H9 (cell line): Measurements from ENCODE around the gene BRI3BP. TPM values are rescaled to one million over a fixed set of nuclear protein-coding genes. Genes with fewer than 3 reads are reported as not detected.

Experiments used
- DNase-seq: peaks from one replicate; pipeline ENCODE4 v3.0.0-alpha.2; 2017
- H2AFZ ChIP-seq: one replicate; pipeline ENCODE4 v1.6.1; 2013; ENCODE audit warnings: mild to moderate bottlenecking, low read length, control low read depth, moderate library complexity
- H2AK5ac ChIP-seq: 2 replicates; pipeline ENCODE4 v1.6.1; 2013; ENCODE audit warnings: low read length, control low read depth, mixed read lengths; ENCODE audit not compliant: insufficient read length
- H2BK120ac ChIP-seq: one replicate; pipeline ENCODE4 v1.6.1; 2013; ENCODE audit warnings: low read depth, mild to moderate bottlenecking, low read length, control low read depth, inconsistent platforms; ENCODE audit not compliant: poor library complexity, severe bottlenecking
- H2BK12ac ChIP-seq: 2 replicates; pipeline ENCODE4 v1.6.1; 2013; ENCODE audit warnings: low read length, control low read depth, mixed read lengths, low read depth; ENCODE audit not compliant: insufficient read length
- H2BK15ac ChIP-seq: 2 replicates; pipeline ENCODE4 v1.6.1; 2013; ENCODE audit warnings: low read depth, low read length, control low read depth
- H2BK20ac ChIP-seq: one replicate; pipeline ENCODE4 v1.6.1; 2013; ENCODE audit warnings: low read depth, mild to moderate bottlenecking, low read length, control low read depth, inconsistent platforms; ENCODE audit not compliant: poor library complexity, severe bottlenecking
- H2BK5ac ChIP-seq: 2 replicates; pipeline ENCODE4 v1.6.1; 2013; ENCODE audit warnings: low read length, control low read depth, mixed read lengths; ENCODE audit not compliant: insufficient read length
- H3K14ac ChIP-seq: 2 replicates; pipeline ENCODE4 v1.6.1; 2013; ENCODE audit warnings: low read length, control low read depth; ENCODE audit not compliant: insufficient read depth
- H3K18ac ChIP-seq: 2 replicates; pipeline ENCODE4 v1.6.1; 2013; ENCODE audit warnings: low read depth, mild to moderate bottlenecking, mixed read lengths, low read length, control low read depth; ENCODE audit not compliant: insufficient read length
- H3K23ac ChIP-seq: 2 replicates; pipeline ENCODE4 v1.6.1; 2013; ENCODE audit warnings: low read length, control low read depth, mixed read lengths, low read depth; ENCODE audit not compliant: insufficient read length
- H3K23me2 ChIP-seq: 2 replicates; pipeline ENCODE4 v1.6.1; 2013; ENCODE audit warnings: low read depth, mild to moderate bottlenecking, mixed read lengths, low read length, control low read depth; ENCODE audit not compliant: insufficient read length, poor library complexity, severe bottlenecking
- H3K27ac ChIP-seq: 2 replicates; pipeline ENCODE4 v1.5.1; 2013; ENCODE audit warnings: low read length, control low read depth, mixed read lengths, low read depth; ENCODE audit not compliant: insufficient read length
- H3K27me3 ChIP-seq: 2 replicates; pipeline ENCODE4 v1.6.1; 2013; ENCODE audit warnings: low read length, control low read depth, inconsistent platforms; ENCODE audit not compliant: insufficient read depth
- H3K4ac ChIP-seq: 2 replicates; pipeline ENCODE4 v1.6.1; 2013; ENCODE audit warnings: low read depth, mild to moderate bottlenecking, control low read depth, inconsistent platforms, low read length, moderate library complexity
- H3K4me1 ChIP-seq: 2 replicates; pipeline ENCODE4 v1.6.1; 2013; ENCODE audit warnings: low read length, control low read depth, inconsistent platforms; ENCODE audit not compliant: insufficient read depth
- H3K4me2 ChIP-seq: 2 replicates; pipeline ENCODE4 v1.6.1; 2013; ENCODE audit warnings: low read length, control low read depth, mixed read lengths; ENCODE audit not compliant: insufficient read length, insufficient read depth
- H3K56ac ChIP-seq: 2 replicates; pipeline ENCODE4 v1.6.1; 2013; ENCODE audit warnings: low read depth, mild to moderate bottlenecking, mixed read lengths, low read length, control low read depth; ENCODE audit not compliant: insufficient read length
- H3K79me1 ChIP-seq: 2 replicates; pipeline ENCODE4 v1.6.1; 2013; ENCODE audit warnings: low read depth, mild to moderate bottlenecking, moderate library complexity, low read length, control low read depth, inconsistent platforms; ENCODE audit not compliant: insufficient read depth, poor library complexity, severe bottlenecking
- H3K79me2 ChIP-seq: 2 replicates; pipeline ENCODE4 v1.6.1; 2013; ENCODE audit warnings: low read length, control low read depth, inconsistent platforms; ENCODE audit not compliant: insufficient read depth
- H3K9ac ChIP-seq: 2 replicates; pipeline ENCODE4 v1.6.1; 2013; ENCODE audit warnings: low read length, control low read depth, mixed read lengths; ENCODE audit not compliant: insufficient read length; ENCODE audit errors: extremely low read depth
- H3K9me3 ChIP-seq: one replicate; pipeline ENCODE4 v1.6.1; 2013; ENCODE audit warnings: low read depth, low read length, inconsistent platforms; ENCODE audit not compliant: control insufficient read depth
- H3T11ph ChIP-seq: one replicate; pipeline ENCODE4 v1.6.1; 2013; ENCODE audit warnings: mild to moderate bottlenecking, low read length, control low read depth, inconsistent platforms
- H4K20me1 ChIP-seq: one replicate; pipeline ENCODE4 v1.6.1; 2013; ENCODE audit not compliant: control insufficient read depth, insufficient read length, insufficient read depth
- H4K5ac ChIP-seq: 2 replicates; pipeline ENCODE4 v1.6.1; 2013; ENCODE audit warnings: low read depth, mild to moderate bottlenecking, mixed read lengths, low read length, control low read depth; ENCODE audit not compliant: insufficient read length
- H4K8ac ChIP-seq: replicated peaks from 2 replicates; pipeline ENCODE4 v1.6.1; 2013; ENCODE audit warnings: low read length, control low read depth, mixed read lengths, low read depth; ENCODE audit not compliant: insufficient read length
- H4K91ac ChIP-seq: 2 replicates; pipeline ENCODE4 v1.6.1; 2013; ENCODE audit warnings: low read depth, mild to moderate bottlenecking, moderate library complexity, mixed read lengths, low read length, control low read depth; ENCODE audit not compliant: insufficient read length
- H3K27ac Mint-ChIP-seq, 3 experiments: 2 replicates in 2 of 3; 3 replicates in 1 of 3; pipeline ENCODE4 v1.8.0; 2020 to 2021; ENCODE audit warnings: mixed read lengths in 3 of 3, mild to moderate bottlenecking in 1 of 3, moderate library complexity in 1 of 3
- H3K27me3 Mint-ChIP-seq: 2 replicates; pipeline ENCODE4 v1.8.0; 2021; ENCODE audit warnings: low read depth, mild to moderate bottlenecking, moderate library complexity, mixed read lengths
- H3K36me3 Mint-ChIP-seq, 3 experiments: 2 replicates in 2 of 3; 3 replicates in 1 of 3; pipeline ENCODE4 v1.8.0; 2020 to 2021; ENCODE audit warnings: low read depth in 3 of 3, mixed read lengths in 3 of 3; ENCODE audit not compliant: insufficient read depth in 1 of 3
- H3K4me1 Mint-ChIP-seq, 2 experiments: 2 replicates each; pipeline ENCODE4 v1.8.0; 2020; ENCODE audit warnings: mixed read lengths in 2 of 2
- H3K4me3 Mint-ChIP-seq, 2 experiments: 2 replicates in 1 of 2; 3 replicates in 1 of 2; pipeline ENCODE4 v1.8.0; 2020 to 2021; ENCODE audit warnings: mild to moderate bottlenecking in 2 of 2, mixed read lengths in 2 of 2, moderate library complexity in 1 of 2
- H3K9me3 Mint-ChIP-seq, 2 experiments: 2 replicates in 1 of 2; 3 replicates in 1 of 2; pipeline ENCODE4 v1.8.0; 2020; ENCODE audit warnings: mild to moderate bottlenecking in 2 of 2, mixed read lengths in 2 of 2, moderate library complexity in 1 of 2
- WGBS: extraction: QIAGEN DNeasy Blood & Tissue Kit; methylation state at CpG from one replicate; pipeline ENCODE4 v1.1.7; 2013; ENCODE audit warnings: missing lambda C conversion rate, low lambda C conversion rate, mixed read lengths; ENCODE audit not compliant: insufficient read length; ENCODE audit errors: extremely low coverage; 5-methylcytosine and 5-hydroxymethylcytosine counted together
- total RNA-seq: library from RNA; stranded (reverse); gene quantifications from 2 replicates; pipeline ENCODE4 v1.2.1, GENCODE V29; 2021
- TF ChIP-seq, protein P1 (sequence below): fragments of 200-600 bp; sonication (generic); conservative IDR thresholded peaks from 3 replicates; pipeline ENCODE4 v1.8.0; 2021; ENCODE audit warnings: antibody characterized with exemption, mild to moderate bottlenecking

BRI3BP gene
- total RNA-seq, 1 experiment from 2014 or later, result 10.5 TPM

DNA sequence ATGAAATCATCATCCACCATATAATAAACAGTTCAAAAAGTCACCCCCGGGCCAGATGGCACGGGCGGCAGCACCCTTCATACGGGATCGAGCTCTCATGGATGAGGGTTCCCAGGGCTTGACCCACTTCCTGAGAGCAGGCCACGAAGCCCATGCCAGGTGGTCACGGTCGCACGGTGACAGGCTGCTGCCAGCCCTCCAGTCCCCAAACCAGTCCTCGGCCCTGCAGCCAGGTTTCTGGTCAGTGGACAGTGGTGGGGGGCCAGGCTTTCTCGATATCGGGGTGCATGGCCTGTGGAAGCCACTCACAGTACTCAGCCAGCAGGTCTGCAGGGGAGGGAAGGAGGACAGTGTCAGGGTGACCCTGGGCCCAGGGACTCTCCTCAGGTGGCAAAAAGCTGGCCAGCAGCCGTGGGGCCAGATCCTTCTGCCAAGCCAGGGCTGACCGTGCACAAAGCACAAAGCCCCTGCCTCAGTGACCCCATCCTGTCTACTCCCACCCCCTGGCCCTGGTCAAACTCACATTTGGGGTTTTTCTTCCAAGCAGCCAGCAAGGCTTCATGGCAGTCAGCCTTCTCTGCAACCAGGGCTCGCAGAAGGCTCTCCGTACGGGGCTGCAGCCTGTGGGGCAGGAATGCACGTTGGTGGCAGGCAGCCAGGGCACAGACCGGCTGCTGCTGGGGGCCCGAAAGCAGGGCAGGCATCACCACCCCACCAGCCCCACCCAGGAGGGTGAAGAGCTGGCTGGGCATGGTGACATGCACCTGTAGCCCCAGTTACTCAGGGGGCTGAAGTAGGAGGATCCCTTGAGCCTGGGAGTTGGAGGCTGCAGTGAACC lies 45.7 kb upstream of the BRI3BP start:
- Histone ChIP-seq H3K23me2 (no peaks in the 10 kb centered on the region), H3K79me1 (no peaks in the 10 kb centered on the region), H3K27me3 (no peaks in the 10 kb centered on the region), H3K18ac (no peak overlapping the region), H4K8ac (no peak overlapping the region), H3K23ac (no peak overlapping the region), H2AK5ac (no peak overlapping the region), H3K9ac (no peak overlapping the region), H3K4me2 (no peak overlapping the region), H3K4me1 (no peaks in the 10 kb centered on the region), H4K20me1 (no peaks in the 10 kb centered on the region), H4K91ac (no peak overlapping the region), H2BK5ac (no peak overlapping the region), H3K27ac (no peak overlapping the region), H2BK12ac (no peak overlapping the region), H3K79me2 (no peaks in the 10 kb centered on the region), H3K56ac (no peak overlapping the region), H3K9me3 (no peaks in the 10 kb centered on the region), H4K5ac (no peak overlapping the region), H3T11ph (no peak overlapping the region), H2AFZ (no peak overlapping the region), H3K4ac (no peak overlapping the region), H2BK20ac (no peak overlapping the region), H2BK120ac (no peak overlapping the region), H2BK15ac (no peak overlapping the region), H3K14ac (no peak overlapping the region)
- TF ChIP-seq, protein P1, sequence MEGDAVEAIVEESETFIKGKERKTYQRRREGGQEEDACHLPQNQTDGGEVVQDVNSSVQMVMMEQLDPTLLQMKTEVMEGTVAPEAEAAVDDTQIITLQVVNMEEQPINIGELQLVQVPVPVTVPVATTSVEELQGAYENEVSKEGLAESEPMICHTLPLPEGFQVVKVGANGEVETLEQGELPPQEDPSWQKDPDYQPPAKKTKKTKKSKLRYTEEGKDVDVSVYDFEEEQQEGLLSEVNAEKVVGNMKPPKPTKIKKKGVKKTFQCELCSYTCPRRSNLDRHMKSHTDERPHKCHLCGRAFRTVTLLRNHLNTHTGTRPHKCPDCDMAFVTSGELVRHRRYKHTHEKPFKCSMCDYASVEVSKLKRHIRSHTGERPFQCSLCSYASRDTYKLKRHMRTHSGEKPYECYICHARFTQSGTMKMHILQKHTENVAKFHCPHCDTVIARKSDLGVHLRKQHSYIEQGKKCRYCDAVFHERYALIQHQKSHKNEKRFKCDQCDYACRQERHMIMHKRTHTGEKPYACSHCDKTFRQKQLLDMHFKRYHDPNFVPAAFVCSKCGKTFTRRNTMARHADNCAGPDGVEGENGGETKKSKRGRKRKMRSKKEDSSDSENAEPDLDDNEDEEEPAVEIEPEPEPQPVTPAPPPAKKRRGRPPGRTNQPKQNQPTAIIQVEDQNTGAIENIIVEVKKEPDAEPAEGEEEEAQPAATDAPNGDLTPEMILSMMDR, result no peak
- Mint-ChIP-seq H3K36me3 (peaks cover 17 to 70% (median 51%) of the 10 kb centered on the region in 3 experiments; a peak in 6 of 7 replicates), H3K27me3 (no peaks in the 10 kb centered on the region), H3K9me3 (no peaks in the 10 kb centered on the region), H3K27ac (no peak overlapping the region), H3K4me3 (no peak overlapping the region), H3K4me1 (no peaks in the 10 kb centered on the region)
- WGBS, result no CpG with 5 or more reads among the region's 20 CpGs
- DNase-seq, result no peak
